Activated CD4-positive, alpha-beta T cell treated with anti-CD3 and anti-CD28 coated beads for 48 hours (primary cell): ENCODE data around the gene BEAN1.

Experiments
- DNase-seq: peaks from one replicate; pipeline ENCODE4 v3.0.0-alpha.2; 2020

The BEAN1 gene, protein sequence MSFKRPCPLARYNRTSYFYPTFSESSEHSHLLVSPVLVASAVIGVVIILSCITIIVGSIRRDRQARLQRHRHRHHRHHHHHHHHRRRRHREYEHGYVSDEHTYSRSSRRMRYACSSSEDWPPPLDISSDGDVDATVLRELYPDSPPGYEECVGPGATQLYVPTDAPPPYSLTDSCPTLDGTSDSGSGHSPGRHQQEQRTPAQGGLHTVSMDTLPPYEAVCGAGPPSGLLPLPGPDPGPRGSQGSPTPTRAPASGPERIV

DNA sequence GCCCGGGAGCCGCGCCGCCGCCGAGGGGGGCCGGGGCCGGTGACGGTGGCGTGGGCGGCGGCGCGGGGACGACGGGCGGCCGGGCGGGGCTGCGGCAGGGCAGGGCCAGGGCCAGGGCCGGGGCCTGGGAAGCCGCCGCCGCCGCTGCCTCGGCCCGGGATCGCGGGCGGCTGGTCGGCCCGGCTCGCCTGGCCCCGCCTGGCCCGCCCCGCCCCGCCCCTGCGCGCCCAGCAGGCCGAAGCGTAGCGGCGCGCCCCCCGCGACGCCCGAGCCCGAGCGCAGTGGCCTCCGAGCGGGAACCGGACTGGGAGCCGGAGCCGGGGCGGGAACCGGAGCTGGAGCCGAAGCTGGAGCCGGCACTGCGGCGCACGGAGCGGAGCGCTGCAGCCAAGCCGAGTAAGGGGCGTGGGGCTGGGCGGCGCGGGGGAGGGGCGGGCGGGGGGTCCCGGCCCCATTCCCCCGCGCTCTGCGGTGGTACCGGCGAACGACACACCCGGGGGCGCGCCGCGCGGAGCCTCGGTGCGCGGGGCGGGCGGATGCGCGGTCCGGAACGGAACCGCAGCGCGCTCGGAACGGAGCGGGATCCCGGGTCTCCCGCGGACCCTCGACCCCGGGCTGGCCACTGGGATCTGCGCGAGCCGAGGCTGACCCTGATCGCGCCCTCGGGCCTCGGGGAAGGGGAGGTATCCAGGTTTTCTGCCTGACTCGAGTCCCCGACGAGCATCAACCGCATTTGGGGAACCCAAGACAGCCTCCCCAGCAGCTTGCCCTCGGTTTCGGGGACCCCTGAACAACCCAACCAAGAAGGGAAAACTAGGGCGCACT lies at the start of gene BEAN1:
BEAN1 (plus strand) TSS at position 260 of the 825 bp plus-strand sequence. CDS start 10,382 bp downstream, outside the sequence.
- peak; percentile 10 for DNase-seq

DNA sequence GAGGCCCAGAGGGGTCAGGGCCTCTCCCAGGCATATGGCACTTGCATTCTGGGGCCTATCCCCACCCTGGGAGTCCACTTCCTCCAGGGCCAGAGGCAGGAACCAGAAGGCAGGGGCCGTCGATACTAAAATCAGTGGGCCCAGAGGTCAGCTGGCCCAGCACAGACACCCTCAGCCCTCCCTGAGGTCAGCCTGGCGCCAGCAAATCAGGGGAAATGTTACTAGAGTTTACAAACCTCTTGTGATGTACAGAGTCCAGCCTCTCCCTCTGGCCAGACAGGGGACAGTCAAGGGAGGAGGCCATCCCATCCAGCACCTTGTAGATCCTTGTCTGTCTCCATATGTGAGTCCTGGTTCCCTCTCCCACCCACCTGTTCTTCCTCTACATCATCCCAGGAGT lies 49.8 kb upstream of the BEAN1 start:
- no peak for DNase-seq

DNA sequence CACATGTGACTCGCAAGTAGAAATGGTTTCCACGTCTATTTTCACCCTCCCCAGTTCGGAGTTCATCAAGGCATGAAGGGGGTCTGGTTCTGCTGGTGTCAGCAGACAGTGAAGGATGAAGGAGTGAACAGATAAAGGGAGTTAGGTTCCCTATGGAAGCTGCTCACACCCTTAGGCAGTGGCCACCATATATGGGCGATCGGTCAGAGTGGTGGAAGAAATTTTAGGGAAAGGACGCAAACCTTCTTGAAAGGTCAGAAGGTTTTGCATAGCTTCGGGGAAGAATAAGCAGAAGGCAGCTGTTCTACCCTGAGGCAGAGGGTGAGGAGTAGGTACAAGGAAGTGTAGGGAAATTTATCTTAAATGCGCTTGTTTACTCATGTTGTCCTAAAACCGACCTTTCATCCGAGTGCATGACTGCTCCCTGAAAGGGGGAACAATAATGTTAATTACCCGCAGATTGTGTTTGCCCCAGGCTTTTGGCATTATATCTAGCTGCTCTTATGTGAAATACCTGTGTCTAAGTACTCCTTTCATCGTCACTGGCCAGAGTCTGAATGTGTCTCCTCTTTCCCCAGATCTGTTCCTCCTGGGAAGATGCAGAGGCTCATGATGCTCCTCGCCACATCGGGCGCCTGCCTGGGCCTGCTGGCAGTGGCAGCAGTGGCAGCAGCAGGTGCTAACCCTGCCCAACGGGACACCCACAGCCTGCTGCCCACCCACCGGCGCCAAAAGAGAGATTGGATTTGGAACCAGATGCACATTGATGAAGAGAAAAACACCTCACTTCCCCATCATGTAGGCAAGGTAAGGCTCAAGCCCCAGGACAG lies 48.1 kb upstream of the BEAN1 start:
- no peak for DNase-seq

DNA sequence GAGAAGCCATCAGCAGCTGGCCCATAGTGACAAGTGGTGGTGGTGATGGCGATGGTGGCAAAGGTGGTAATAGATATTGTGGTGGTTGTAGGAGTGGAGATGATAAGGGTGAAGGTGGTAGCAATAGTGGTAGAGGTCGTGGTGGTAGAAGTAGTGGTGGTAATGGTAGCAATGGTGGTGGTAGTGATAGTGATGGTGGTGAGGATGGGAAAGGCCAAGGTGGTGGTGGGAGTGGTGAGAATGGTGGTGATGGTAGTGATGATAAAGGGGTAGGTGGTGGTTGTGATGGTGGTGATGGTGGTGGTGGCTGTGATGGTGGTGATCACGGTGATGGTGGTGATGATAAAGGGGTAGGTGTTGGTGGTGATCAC lies 47.5 kb upstream of the BEAN1 start:
- DNase-seq, result no peak

DNA sequence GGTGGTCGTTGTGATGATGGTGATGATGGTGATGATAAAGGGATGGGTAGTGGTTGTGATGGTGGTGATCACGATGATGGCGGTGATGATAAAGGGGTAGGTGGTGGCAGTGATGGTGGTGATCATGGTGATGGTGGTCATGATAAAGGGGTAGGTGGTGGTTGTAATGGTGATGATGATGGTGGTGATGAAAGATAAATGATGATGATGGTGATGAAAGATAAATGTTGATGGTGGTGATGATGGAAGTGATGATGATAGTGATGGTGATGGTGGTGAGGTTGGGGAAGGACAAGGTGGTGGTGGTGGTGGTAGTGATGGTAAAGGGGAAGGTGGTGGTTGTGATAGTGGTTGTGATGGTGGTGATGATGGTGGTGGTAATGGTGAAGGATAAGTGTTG lies 46.7 kb upstream of the BEAN1 start:
- no peak for DNase-seq

DNA sequence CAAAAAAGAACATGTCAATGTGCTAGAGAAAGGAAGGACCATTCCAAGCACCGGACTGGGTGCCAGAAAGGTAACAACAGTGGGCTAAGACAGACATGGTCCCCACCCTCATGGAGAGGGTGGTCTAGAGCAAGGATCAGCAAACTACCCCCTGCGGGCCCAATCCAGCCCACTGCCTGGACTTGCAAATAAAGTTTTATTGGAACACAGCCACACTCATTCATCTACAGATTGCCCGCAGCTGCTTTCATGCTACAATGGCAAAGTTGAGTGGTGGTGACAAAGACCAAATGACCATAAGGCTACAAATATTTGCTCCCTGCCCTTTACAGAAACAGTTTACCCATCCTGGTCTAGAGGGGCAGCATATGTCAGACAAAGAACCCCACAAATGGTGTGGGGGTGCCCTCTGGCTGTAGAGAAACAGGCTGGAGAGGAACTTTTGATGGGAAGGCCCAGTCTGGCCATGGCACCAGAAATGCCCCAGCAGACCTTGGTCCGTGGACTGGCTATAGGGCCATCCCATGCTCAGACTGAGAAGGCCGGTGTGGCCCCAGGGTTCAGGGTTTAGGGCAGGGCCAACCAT lies 45.4 kb upstream of the BEAN1 start:
- DNase-seq, result no peak

DNA sequence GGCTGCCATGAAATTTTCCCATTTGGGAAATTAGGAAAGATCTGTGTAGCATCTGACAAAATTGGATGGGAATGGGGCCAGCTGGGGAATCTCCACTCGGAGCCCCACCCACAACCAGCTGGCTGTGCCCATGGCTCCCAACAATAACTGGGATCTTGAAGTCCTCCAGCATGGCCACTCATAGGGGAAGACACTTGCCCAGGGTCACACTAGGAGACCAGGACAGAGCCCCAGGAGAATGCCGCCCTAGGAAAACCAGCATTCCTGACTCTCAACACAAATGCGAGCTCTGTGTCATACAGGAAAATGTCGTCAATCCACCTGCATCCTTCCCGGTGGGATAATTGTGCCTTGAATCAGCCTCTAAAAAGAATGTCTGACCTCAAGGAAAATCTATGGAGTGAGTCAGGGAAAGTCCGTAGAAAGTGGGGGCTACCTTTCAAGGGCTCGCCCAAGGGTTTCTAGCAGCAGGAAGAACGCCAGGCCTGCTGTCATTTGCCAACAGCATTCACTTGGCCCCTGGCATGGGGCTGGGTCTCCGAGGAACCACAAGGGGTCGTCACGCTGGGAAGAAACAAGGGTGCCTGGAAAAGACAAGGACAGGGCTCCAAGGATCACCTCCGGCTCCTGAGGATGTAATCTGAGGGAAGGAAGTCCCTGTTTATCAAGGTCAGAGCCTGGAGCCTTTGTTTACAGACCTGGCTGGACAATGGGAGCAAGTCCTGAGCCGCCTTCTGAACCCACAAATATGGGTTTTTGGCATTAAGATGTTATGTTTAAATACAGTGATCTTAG lies 44.7 kb upstream of the BEAN1 start:
- no peak for DNase-seq

DNA sequence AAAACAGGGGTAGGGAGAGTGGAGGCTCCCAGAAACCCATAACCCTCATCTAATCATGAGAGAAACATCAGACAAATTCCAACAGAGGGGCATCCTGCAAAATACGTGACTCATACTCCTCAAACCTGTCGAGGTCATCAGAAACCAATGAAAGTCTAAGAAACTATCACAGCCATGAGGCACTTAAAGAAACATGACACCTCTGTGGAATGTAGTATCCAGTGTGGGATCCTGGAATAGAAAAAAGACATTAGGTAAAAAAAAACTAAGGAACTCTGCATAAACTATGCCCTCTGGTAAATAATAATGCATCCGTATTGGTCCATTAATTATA lies 44.2 kb upstream of the BEAN1 start:
- no peak for DNase-seq

DNA sequence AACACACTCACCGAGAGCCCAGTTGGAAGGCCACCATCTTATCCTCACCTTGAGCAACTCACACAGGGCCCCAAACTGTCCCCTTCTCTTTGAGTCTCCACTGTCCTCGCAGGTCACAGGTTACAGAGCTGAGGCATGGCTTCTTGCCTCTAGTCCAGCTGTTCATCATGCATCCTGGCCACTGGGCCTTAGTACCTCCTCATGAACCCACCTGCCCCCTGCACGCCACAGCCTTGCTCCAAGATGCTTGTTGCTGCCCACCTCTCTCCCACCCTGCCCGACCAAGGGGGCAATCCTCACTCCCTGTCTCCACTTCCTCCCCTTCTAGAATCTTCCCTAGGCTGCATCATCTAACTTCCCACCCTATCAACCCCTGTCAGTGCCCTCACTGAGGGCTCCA lies 43.5 kb upstream of the BEAN1 start:
- DNase-seq, result no peak

DNA sequence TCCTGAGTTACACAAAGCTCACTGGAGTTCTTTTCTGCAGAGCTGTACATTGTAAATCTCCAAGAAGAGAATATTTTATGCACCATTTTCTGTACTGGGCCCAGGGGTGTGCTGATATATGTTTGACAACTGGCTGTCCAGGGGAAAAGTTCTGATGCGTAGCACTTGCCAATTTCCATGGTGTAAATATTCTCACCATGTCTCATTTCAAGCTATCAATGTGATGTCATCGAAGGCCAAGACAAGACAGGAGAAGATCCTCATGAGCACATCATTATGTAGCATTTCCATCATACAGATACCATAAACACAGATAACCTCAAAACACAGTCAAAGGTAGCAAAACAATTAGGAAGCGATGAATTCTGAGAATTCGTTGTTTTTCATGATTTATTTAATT lies 41.7 kb upstream of the BEAN1 start:
- no peak for DNase-seq

DNA sequence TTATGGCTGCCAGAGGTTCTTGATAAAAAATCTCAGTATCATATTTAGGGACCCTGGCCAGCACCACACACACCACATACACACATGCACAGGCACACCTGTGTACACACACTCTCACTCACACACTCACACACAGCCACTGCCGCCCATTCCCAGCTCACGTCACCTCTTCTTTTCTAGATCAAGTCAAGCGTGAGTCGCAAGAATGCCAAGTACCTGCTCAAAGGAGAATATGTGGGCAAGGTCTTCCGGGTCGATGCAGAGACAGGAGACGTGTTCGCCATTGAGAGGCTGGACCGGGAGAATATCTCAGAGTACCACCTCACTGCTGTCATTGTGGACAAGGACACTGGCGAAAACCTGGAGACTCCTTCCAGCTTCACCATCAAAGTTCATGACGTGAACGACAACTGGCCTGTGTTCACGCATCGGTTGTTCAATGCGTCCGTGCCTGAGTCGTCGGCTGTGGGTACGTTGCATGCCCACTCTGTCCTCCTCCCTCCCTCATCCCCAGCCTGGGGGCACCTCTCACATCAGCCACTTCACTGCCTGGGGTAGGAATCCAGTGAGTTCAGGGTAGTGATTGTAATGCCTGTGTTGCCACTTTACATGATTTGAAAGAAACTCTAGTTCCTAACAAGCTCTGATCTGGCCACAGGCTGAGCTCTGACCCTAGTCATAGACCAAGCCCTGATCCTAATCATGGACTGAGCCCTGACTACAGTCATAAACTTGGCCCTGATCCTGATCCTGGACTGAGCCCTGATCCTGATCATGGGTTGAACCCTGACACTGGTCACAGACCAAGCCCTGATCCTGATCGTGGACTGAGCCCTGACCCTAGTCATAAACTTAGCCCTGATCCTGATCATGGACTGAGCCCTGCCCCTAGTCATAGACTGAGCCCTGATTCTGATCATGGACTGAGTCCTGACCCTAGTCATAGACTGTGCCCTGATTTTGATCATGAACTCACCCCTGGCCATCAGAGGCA lies 40.2 kb upstream of the BEAN1 start:
- no peak for DNase-seq

DNA sequence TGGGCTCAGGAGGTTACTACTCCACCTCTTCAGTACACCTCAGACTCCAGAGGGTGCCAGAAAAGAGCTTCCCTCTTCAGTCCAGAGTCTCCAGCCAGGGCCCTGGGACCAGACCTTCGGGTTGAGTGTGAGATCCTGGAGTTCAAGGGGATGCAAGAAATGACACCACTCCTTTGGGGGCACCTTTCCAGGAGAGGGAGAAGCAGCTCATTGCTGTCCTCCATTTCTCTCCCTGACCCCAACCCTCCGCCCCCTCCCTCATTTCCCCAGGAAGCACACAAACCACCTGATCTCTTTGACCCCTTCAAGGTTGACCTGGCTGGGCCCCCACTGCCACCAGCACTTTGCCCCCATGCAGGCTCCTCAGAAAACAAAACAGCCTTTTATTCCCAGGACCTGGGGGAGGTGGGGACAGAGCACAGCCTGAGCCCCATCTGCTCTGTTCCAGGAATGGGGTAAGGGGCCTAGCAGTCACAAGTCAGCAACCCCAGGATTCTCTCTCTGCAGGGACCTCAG lies 39.2 kb upstream of the BEAN1 start:
- no peak for DNase-seq

DNA sequence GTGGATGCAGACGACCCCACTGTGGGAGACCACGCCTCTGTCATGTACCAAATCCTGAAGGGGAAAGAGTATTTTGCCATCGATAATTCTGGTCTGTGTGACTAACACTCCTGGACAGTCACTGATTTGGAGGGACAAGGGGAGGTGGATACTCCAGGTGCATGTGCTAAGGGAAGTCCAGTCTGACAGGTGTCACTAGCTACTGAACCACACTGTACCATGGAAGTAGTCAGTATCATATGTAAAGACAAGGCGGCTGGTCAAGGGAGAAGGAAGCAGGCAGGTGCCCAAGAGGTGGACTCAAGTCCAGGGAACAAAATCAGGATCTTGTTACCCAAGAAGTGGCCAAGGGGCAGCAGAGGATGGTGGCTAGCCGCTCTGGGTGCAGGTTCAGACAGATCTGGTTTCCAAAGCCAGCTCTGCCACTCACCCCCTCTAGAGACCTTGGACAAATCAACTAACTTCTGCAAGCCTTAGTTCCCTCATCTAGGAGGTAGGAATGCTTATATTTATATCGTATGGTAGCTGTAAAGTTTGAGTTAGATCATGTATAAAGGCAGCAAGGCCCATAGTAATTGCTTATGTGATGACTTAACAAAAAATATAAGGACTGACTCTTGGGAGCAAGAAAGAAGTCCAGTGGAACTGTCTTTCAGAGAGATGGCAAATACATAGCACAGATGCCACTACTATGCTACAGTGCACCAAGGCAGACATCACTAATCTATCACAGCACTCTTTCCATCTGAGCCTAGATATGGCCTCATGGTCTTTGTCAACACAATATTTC lies 38.5 kb upstream of the BEAN1 start:
- no peak for DNase-seq

DNA sequence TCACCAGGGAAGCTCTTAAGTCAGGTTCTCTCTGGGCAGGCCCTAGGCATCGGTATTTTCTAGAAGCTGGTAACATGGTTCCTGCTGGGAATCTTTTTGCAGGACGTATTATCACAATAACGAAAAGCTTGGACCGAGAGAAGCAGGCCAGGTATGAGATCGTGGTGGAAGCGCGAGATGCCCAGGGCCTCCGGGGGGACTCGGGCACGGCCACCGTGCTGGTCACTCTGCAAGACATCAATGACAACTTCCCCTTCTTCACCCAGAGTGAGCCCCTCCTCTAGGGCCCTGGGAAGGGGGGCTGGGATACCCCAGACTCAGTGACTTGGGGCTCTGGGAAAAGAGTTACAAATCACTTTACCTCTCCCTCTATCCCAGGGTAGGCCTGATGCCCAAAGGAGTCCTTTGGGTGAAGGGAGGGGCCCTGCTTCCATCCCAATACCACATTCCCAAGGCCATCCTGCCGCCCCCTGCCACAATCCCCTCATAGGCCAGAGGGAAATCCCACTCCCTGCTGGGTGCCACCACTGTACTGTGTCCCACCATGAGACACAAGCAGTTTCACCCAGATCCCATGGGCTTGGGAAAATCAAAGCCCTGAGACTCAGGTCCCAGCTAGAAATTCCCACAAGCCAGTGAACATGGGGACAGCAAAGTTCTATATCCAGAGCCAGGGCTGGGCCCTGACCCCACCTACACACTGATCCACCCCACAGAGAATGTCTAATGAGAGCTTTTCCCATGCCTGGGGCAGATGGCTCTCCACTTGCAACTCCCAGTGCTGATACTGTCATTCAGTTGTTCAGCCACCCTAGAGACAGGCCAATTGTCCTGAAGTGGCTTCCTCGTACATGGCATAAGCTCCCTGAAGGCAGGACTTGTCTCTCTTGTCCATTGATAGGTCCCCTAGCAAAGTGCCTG lies 37.6 kb upstream of the BEAN1 start:
- DNase-seq, result no peak

DNA sequence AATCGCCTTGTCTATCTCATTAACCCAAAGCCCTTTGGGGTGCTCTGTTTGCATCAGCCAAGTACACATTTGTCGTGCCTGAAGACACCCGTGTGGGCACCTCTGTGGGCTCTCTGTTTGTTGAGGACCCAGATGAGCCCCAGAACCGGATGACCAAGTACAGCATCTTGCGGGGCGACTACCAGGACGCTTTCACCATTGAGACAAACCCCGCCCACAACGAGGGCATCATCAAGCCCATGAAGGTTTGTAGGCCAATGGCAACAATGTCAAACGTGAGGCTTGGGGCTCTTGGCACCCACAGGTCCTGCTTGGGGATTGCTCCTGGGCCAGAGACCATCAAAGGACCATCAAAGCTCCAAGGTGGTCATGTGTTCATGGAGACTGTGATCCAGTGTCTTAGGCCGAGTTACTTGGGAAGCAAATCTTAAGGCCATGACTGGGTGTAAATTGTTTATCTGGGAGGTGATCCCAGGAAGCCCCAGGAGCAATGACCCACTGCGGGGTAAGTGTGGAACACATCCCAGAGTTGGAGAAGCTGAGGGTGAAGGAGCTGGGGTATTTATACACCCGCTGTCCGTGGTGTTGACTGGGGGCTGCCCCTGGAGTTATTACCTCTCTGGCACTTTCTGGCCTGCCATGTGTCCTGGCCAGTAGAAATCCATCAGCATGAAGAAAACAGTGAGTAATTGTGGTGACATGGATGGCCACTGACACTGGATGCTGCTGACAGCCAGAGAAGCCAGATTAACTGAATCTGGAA lies 36.6 kb upstream of the BEAN1 start:
- DNase-seq, result no peak

DNA sequence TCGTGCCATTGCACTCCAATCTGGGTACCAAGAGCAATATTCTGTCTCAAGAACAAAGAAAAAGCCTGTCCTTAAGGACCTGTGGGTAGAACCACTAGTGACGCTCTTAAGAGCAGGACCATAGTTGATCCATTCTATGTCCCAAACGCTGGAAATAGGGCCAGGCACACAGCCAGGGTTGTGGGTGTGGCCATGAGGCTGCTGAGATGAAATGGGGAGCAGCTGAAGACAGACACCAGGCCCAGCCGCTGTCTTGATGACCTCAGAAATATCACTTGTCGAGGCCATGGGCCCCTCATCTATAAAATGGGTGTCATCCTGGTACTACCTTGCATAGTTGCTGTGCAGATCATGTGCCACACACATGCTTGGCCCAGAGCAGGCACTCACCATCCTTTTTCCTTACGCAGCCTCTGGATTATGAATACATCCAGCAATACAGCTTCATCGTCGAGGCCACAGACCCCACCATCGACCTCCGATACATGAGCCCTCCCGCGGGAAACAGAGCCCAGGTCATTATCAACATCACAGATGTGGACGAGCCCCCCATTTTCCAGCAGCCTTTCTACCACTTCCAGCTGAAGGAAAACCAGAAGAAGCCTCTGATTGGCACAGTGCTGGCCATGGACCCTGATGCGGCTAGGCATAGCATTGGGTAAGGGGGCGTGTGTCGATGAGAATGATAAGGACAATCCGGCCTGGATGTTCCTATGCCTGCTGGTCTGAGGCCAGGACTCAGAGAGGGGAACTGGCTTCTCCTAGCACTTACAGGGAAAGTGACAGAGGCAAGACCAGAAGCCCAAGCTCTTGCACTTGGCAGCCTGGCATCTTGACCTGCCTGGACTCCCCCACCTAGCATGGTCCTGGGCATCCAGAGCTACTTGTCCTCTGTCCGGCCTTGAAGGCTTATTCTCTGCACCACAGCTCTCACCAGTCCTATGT lies 35.1 kb upstream of the BEAN1 start:
- DNase-seq, result no peak
